Endothelial cell of umbilical vein (primary cell): Measurements from ENCODE around the gene ELMO1. TPM values are rescaled to one million over a fixed set of nuclear protein-coding genes. Genes with fewer than 3 reads are reported as not detected.

Experiments used
- BruUV-seq: library from RNA; stranded (reverse); fragments of 400-500 nt; replicated peaks from 2 replicates; lab custom pipeline; 2021; lab: Mats Ljungman, UMichigan
- CTCF ChIA-PET: fragments of 300-600, 350-600 bp; sonication (Branson Sonifier 250); formaldehyde crosslinking; loops from one replicate; lab custom pipeline; 2021; ENCODE audit warnings: antibody characterized with exemption, inconsistent platforms; lab: Charles Lee
- POLR2A ChIA-PET: fragments of 300-600, 350-600 bp; sonication (Branson Sonifier 250); formaldehyde crosslinking; loops from one replicate; lab custom pipeline; 2021; ENCODE audit warnings: antibody characterized with exemption, inconsistent platforms; lab: Charles Lee
- DNase-seq: peaks from one replicate; pipeline ENCODE4 v3.0.0-alpha.2; 2011; ENCODE audit warnings: low read depth, low spot score
- FAIRE-seq: peaks from 2 replicates; lab custom pipeline; 2011; peaks lifted over from hg19 to GRCh38; lab: Jason Lieb, UNC
- H2AFZ ChIP-seq: 2 replicates; pipeline ENCODE4 v1.6.0; 2012; ENCODE audit warnings: low read depth, low read length, control low read depth, inconsistent platforms
- H3K27ac ChIP-seq: 2 replicates; pipeline ENCODE4 v1.5.1; 2011; ENCODE audit warnings: low read depth, mild to moderate bottlenecking, control low read depth, low read length, moderate library complexity; ENCODE audit not compliant: insufficient read depth
- H3K27me3 ChIP-seq, 2 experiments: 2 replicates each; pipeline versions ENCODE4 v1.6.0 to v1.6.1; 2011; ENCODE audit warnings: low read length in 2 of 2, mixed read lengths in 1 of 2; ENCODE audit not compliant: control insufficient read depth in 2 of 2, insufficient read depth in 2 of 2
- H3K36me3 ChIP-seq, 2 experiments: 2 replicates in 1 of 2; 3 replicates in 1 of 2; pipeline ENCODE4 v1.5.1; 2011; ENCODE audit warnings: low read length in 2 of 2, mild to moderate bottlenecking in 1 of 2, moderate library complexity in 1 of 2; ENCODE audit not compliant: control insufficient read depth in 2 of 2, insufficient read depth in 2 of 2; ENCODE audit errors: extremely low read depth in 1 of 2
- H3K4me1 ChIP-seq: 3 replicates; pipeline ENCODE4 v1.5.1; 2011; ENCODE audit warnings: mild to moderate bottlenecking, low read length; ENCODE audit not compliant: control insufficient read depth, insufficient read depth; ENCODE audit errors: extremely low read depth
- H3K4me2 ChIP-seq: 2 replicates; pipeline ENCODE4 v1.6.1; 2011; ENCODE audit warnings: low read length, control low read depth, mixed read lengths; ENCODE audit not compliant: insufficient read depth
- H3K4me3 ChIP-seq, 3 experiments: fragments of 200-600 bp in 1 of 3; sonication (generic), shearing (Covaris generic) in 1 of 3; replicated peaks in 1 of 3; 2 replicates each; pipeline ENCODE4 v1.5.1; 2011 to 2016; ENCODE audit warnings: control low read depth in 3 of 3, low read length in 3 of 3, mild to moderate bottlenecking in 2 of 3, inconsistent platforms in 1 of 3, low read depth in 1 of 3, moderate library complexity in 1 of 3; ENCODE audit not compliant: insufficient read depth in 1 of 3
- H3K79me2 ChIP-seq: 2 replicates; pipeline ENCODE4 v1.6.0; 2012; ENCODE audit warnings: low read length, inconsistent platforms; ENCODE audit not compliant: control insufficient read depth, insufficient read depth
- H3K9ac ChIP-seq: replicated peaks from 2 replicates; pipeline ENCODE3; 2011; ENCODE audit warnings: low read length, control low read depth; ENCODE audit not compliant: insufficient read depth; ENCODE audit errors: extremely low read depth
- H3K9me1 ChIP-seq: replicated peaks from 3 replicates; pipeline ENCODE4 v1.6.0; 2011; ENCODE audit warnings: mild to moderate bottlenecking, low read length; ENCODE audit not compliant: control insufficient read depth, insufficient read depth; ENCODE audit errors: extremely low read depth
- H3K9me3 ChIP-seq: replicated peaks from 2 replicates; pipeline ENCODE4 v1.5.1; 2012; ENCODE audit warnings: low read length, inconsistent platforms; ENCODE audit not compliant: control insufficient read depth, insufficient read depth
- H4K20me1 ChIP-seq: replicated peaks from 2 replicates; pipeline ENCODE3; 2011; ENCODE audit warnings: mild to moderate bottlenecking, low read length; ENCODE audit not compliant: control insufficient read depth, insufficient read depth; ENCODE audit errors: extremely low read depth
- CTCF ChIP-seq, 2 donors: IDR thresholded peaks; 1 replicate in 1 of 2; 2 replicates in 1 of 2; pipeline ENCODE4 v1.5.1; 2011; ENCODE audit warnings: low read length in 2 of 2, mild to moderate bottlenecking in 2 of 2, moderate library complexity in 2 of 2, control low read depth in 1 of 2, inconsistent platforms in 1 of 2, low read depth in 1 of 2; ENCODE audit not compliant: insufficient read depth in 1 of 2; ENCODE audit errors: extremely low read depth in 1 of 2
- EZH2 ChIP-seq: IDR thresholded peaks from 2 replicates; pipeline ENCODE4 v1.6.1; 2012; ENCODE audit warnings: borderline replicate concordance, low read depth, mild to moderate bottlenecking, moderate library complexity, low read length, inconsistent platforms; ENCODE audit not compliant: severe bottlenecking
- FOS ChIP-seq: IDR thresholded peaks from 2 replicates; pipeline ENCODE4 v1.6.1; 2011; ENCODE audit warnings: mild to moderate bottlenecking, low read length, moderate library complexity, borderline replicate concordance; ENCODE audit not compliant: insufficient read depth
- GATA2 ChIP-seq: IDR thresholded peaks from 2 replicates; pipeline ENCODE4 v1.7.0; 2011; ENCODE audit warnings: low read depth, mild to moderate bottlenecking, moderate library complexity, mixed read lengths, low read length; ENCODE audit not compliant: insufficient read length, insufficient read depth
- JUN ChIP-seq: IDR thresholded peaks from 2 replicates; pipeline ENCODE4 v1.6.1; 2011; ENCODE audit warnings: borderline replicate concordance, low read depth; ENCODE audit not compliant: insufficient read length, insufficient read depth
- MAX ChIP-seq: IDR thresholded peaks from 2 replicates; pipeline ENCODE4 v1.6.1; 2011; ENCODE audit not compliant: insufficient read depth, insufficient read length
- MYC ChIP-seq: IDR thresholded peaks from one replicate; pipeline ENCODE4 v1.6.1; 2011; ENCODE audit warnings: mild to moderate bottlenecking, low read depth, low read length
- POLR2A ChIP-seq: IDR thresholded peaks from 2 replicates; pipeline ENCODE4 v1.6.1; 2012; ENCODE audit warnings: low read depth, mild to moderate bottlenecking, control low read depth, low read length
- POLR2AphosphoS5 ChIP-seq: IDR thresholded peaks from 2 replicates; pipeline ENCODE4 v1.6.1; 2012; ENCODE audit warnings: low read depth, mild to moderate bottlenecking, control low read depth, low read length, moderate library complexity; ENCODE audit not compliant: insufficient read depth
- dilution Hi-C: fragments of 300-500 bp; cut with MboI; formaldehyde crosslinking; loops from one replicate; pipeline ENCODE4 v1.15.0; 2019; ENCODE audit warnings: low sequenced_read_pairs; ENCODE audit not compliant: extremely low pct_ligation_motif_present
- intact Hi-C: fragments of 100-400 bp; cut with micrococcal nuclease; formaldehyde crosslinking; loops from one replicate; pipeline ENCODE4 v1.10.0; 2022
- polyA plus RNA-seq, 4 experiments: library from polyadenylated mRNA; depleted of rRNA in 3 of 4; stranded (reverse) in 3 of 4; unstranded in 1 of 4; fragments of >200 nt; gene quantifications; 2 replicates each; pipeline versions ENCODE4 v1.2.1 to v1.2.3, GENCODE V29; 2011 to 2012; ENCODE audit warnings: missing spikeins in 1 of 4
- total RNA-seq: library from RNA; stranded (reverse); gene quantifications from 2 replicates; pipeline ENCODE4 v1.2.3, GENCODE V29; 2021

Gene ELMO1
- total and polyA plus RNA-seq, 2 donors (not counting 3 experiments of a cell fraction or from before 2014, with no cell fraction given) = 17.0 to 30.6 TPM

- Histone ChIP-seq H3K4me2 (no peak overlapping the region), H3K4me1 (no peaks in the 10 kb centered on the region), H3K9me1 (no peaks in the 10 kb centered on the region), H3K9ac (no peak overlapping the region), H3K27ac (no peak overlapping the region), H4K20me1 (no peaks in the 10 kb centered on the region), H3K36me3 (no peaks in the 10 kb centered on the region), H2AFZ (no peak overlapping the region), H3K4me3 (no peak overlapping the region), H3K9me3 (no peaks in the 10 kb centered on the region), H3K27me3 (no peaks in the 10 kb centered on the region), H3K79me2 (no peaks in the 10 kb centered on the region)
- FAIRE-seq (no peak), DNase-seq (no peak)
- intact Hi-C loops = loop anchor here (5.0 kb wide), 1 partner anchor 754 kb away; no protein-coding TSS in a partner anchor
- BruUV-seq = no TSS peak
- POLR2A ChIA-PET = no interaction called here
- TF ChIP-seq GATA2 (no peak), POLR2AphosphoS5 (no peak), MYC (no peak), CTCF (IDR thresholded peaks at IDR 0.05; ENCODE audit: extremely low read depth in 1 of 2, insufficient read depth in 1 of 2, low read depth in 1 of 2, low read length in 2 of 2) (no peak), EZH2 (no peak), FOS (no peak), JUN (no peak), POLR2A (no peak), MAX (no peak)
- CTCF ChIA-PET = no interaction called here
- dilution Hi-C loops = no loop called here
These were observed 337.2 kb downstream of the ELMO1 start for GRCh38 chr7:37111459-37111858.
